IMR-90 (cell line): ENCODE data around the gene IGLL1. TPM values are rescaled to one million over a fixed set of nuclear protein-coding genes. Genes with fewer than 3 reads are reported as not detected.

Experiments
- ATAC-seq: fragments of 200-7000 bp; cut with Tn5 transposase; 2 replicates; pipeline ENCODE4 v1.9.1; 2020; ENCODE audit warnings: low read depth, mild to moderate bottlenecking, moderate library complexity
- BruUV-seq: library from RNA; stranded (reverse); fragments of 400-500 nt; replicated peaks from 2 replicates; lab custom pipeline; 2021; lab: Mats Ljungman, UMichigan
- CTCF ChIA-PET: fragments of 300-600 bp; formaldehyde crosslinking; extraction: SDS; loops from one replicate; lab custom pipeline; 2021; ENCODE audit warnings: antibody characterized with exemption; lab: Yijun Ruan, JAX
- POLR2A ChIA-PET: fragments of 300-600 bp; sonication (Branson Sonifier 250); formaldehyde crosslinking; loops from one replicate; lab custom pipeline; 2022; ENCODE audit warnings: antibody characterized with exemption; ENCODE audit not compliant: unreplicated experiment; lab: Charles Lee
- DNase-seq: peaks from one replicate; pipeline ENCODE4 v3.0.0; 2013
- H2AFZ ChIP-seq: replicated peaks from 2 replicates; pipeline ENCODE3; 2013; ENCODE audit warnings: low read length, mild to moderate bottlenecking; ENCODE audit not compliant: poor library complexity
- H2AK5ac ChIP-seq: 2 replicates; pipeline ENCODE4 v1.6.1; 2013; ENCODE audit warnings: low read depth, low read length, inconsistent platforms
- H2AK9ac ChIP-seq: replicated peaks from 2 replicates; pipeline ENCODE3; 2013; ENCODE audit warnings: mild to moderate bottlenecking, low read depth, low read length, moderate library complexity; ENCODE audit not compliant: poor library complexity
- H2BK120ac ChIP-seq: 2 replicates; pipeline ENCODE4 v1.6.1; 2013; ENCODE audit warnings: low read depth, low read length, inconsistent platforms
- H2BK15ac ChIP-seq: 3 replicates; pipeline ENCODE4 v1.6.1; 2013; ENCODE audit warnings: low read depth, low read length, inconsistent platforms
- H2BK20ac ChIP-seq: 2 replicates; pipeline ENCODE4 v1.6.1; 2013; ENCODE audit warnings: low read depth, mild to moderate bottlenecking, inconsistent platforms, low read length, moderate library complexity
- H2BK5ac ChIP-seq: 2 replicates; pipeline ENCODE4 v1.6.1; 2013; ENCODE audit warnings: mild to moderate bottlenecking, low read depth, low read length, inconsistent platforms; ENCODE audit not compliant: poor library complexity, severe bottlenecking
- H3K14ac ChIP-seq: replicated peaks from 2 replicates; pipeline ENCODE4 v1.6.1; 2013; ENCODE audit warnings: low read depth, low read length, inconsistent platforms
- H3K18ac ChIP-seq: 2 replicates; pipeline ENCODE4 v1.6.1; 2013; ENCODE audit warnings: low read depth, low read length, control low read depth
- H3K23ac ChIP-seq: 2 replicates; pipeline ENCODE4 v1.6.1; 2013; ENCODE audit warnings: low read depth, low read length, inconsistent platforms
- H3K27ac ChIP-seq: 2 replicates; pipeline ENCODE4 v1.5.1; 2013; ENCODE audit warnings: mild to moderate bottlenecking, control low read depth, low read length; ENCODE audit not compliant: insufficient read depth
- H3K27me3 ChIP-seq: 2 replicates; pipeline ENCODE4 v1.6.1; 2013; ENCODE audit warnings: low read length; ENCODE audit not compliant: control insufficient read depth, insufficient read depth
- H3K36me3 ChIP-seq: 2 replicates; pipeline ENCODE4 v1.6.1; 2013; ENCODE audit warnings: low read length, mixed read lengths; ENCODE audit not compliant: control insufficient read depth, insufficient read depth
- H3K4ac ChIP-seq: 2 replicates; pipeline ENCODE4 v1.6.1; 2013; ENCODE audit warnings: low read depth, low read length, inconsistent platforms
- H3K4me1 ChIP-seq: 2 replicates; pipeline ENCODE4 v1.6.1; 2013; ENCODE audit warnings: low read length, mixed read lengths; ENCODE audit not compliant: control insufficient read depth, insufficient read depth
- H3K4me2 ChIP-seq: 2 replicates; pipeline ENCODE4 v1.6.1; 2013; ENCODE audit warnings: low read depth, mild to moderate bottlenecking, control low read depth, low read length, moderate library complexity
- H3K4me3 ChIP-seq: 2 replicates; pipeline ENCODE4 v1.5.1; 2013; ENCODE audit warnings: low read depth, mild to moderate bottlenecking, control low read depth, low read length, moderate library complexity; ENCODE audit not compliant: insufficient read depth
- H3K56ac ChIP-seq: 2 replicates; pipeline ENCODE4 v1.6.1; 2013; ENCODE audit warnings: low read length, inconsistent platforms; ENCODE audit not compliant: insufficient read depth; ENCODE audit errors: extremely low read depth
- H3K79me1 ChIP-seq, 2 experiments: 2 replicates each; pipeline ENCODE4 v1.6.1; 2013; ENCODE audit warnings: low read length in 2 of 2, inconsistent platforms in 1 of 2, low read depth in 1 of 2
- H3K9ac ChIP-seq: 2 replicates; pipeline ENCODE4 v1.6.1; 2013; ENCODE audit warnings: low read depth, low read length, control low read depth
- H3K9me1 ChIP-seq: 2 replicates; pipeline ENCODE4 v1.6.1; 2013; ENCODE audit warnings: low read length, inconsistent platforms; ENCODE audit not compliant: insufficient read depth
- H3K9me3 ChIP-seq: 2 replicates; pipeline ENCODE4 v1.6.1; 2013; ENCODE audit warnings: low read length; ENCODE audit not compliant: control insufficient read depth, insufficient read depth
- H4K20me1 ChIP-seq: 2 replicates; pipeline ENCODE4 v1.6.1; 2013; ENCODE audit warnings: low read length, inconsistent platforms; ENCODE audit not compliant: insufficient read depth
- H4K5ac ChIP-seq: 2 replicates; pipeline ENCODE4 v1.6.1; 2013; ENCODE audit warnings: mild to moderate bottlenecking, low read depth, low read length, control low read depth
- H4K8ac ChIP-seq, 2 experiments: 2 replicates each; pipeline ENCODE4 v1.6.1; 2013; ENCODE audit warnings: low read depth in 2 of 2, low read length in 2 of 2, control low read depth in 1 of 2, inconsistent platforms in 1 of 2
- H4K91ac ChIP-seq: 2 replicates; pipeline ENCODE4 v1.6.1; 2013; ENCODE audit warnings: low read depth, low read length, inconsistent platforms; ENCODE audit not compliant: insufficient read depth
- CEBPB ChIP-seq: IDR thresholded peaks from 2 replicates; pipeline ENCODE4 v1.6.1; 2012; ENCODE audit warnings: low read depth, low read length, improper control_type of control experiment
- CHD1 ChIP-seq: IDR thresholded peaks from 2 replicates; pipeline ENCODE4 v1.6.1; 2012; ENCODE audit warnings: low read depth, low read length, improper control_type of control experiment
- MAFK ChIP-seq: IDR thresholded peaks from 2 replicates; pipeline ENCODE4 v1.6.1; 2012; ENCODE audit warnings: low read depth, low read length, improper control_type of control experiment
- NFE2L2 ChIP-seq: fragments of 150-350 bp; IDR thresholded peaks from 2 replicates; pipeline ENCODE4 v1.6.1; 2016; ENCODE audit warnings: low read depth, mild to moderate bottlenecking, low read length
- POLR2A ChIP-seq: IDR thresholded peaks from 2 replicates; pipeline ENCODE4 v1.6.1; 2012; ENCODE audit warnings: mild to moderate bottlenecking, low read depth, low read length
- RCOR1 ChIP-seq: IDR thresholded peaks from 2 replicates; pipeline ENCODE4 v1.6.1; 2012; ENCODE audit warnings: mild to moderate bottlenecking, low read length, improper control_type of control experiment; ENCODE audit not compliant: insufficient replicate concordance
- RFX5 ChIP-seq: IDR thresholded peaks from 2 replicates; pipeline ENCODE4 v1.8.0; 2012; ENCODE audit warnings: low read depth, mild to moderate bottlenecking, low read length, moderate library complexity
- SMC3 ChIP-seq: fragments of 150-350 bp; IDR thresholded peaks from 2 replicates; pipeline ENCODE4 v1.6.1; 2016; ENCODE audit warnings: low read depth, mild to moderate bottlenecking, antibody characterized with exemption, low read length, moderate library complexity
- WGBS, 2 experiments: methylation state at CpG; one replicate each; pipeline versions ENCODE4 v1.1.5 to v1.1.7; 2013; ENCODE audit warnings: missing lambda C conversion rate in 2 of 2; ENCODE audit not compliant: insufficient read length in 1 of 2; ENCODE audit errors: extremely low coverage in 2 of 2; 5-methylcytosine and 5-hydroxymethylcytosine counted together
- dilution Hi-C: fragments of 300-500 bp; cut with HindIII; formaldehyde crosslinking; loops from one replicate; pipeline ENCODE4 v1.14.3; 2018; ENCODE audit warnings: low sequenced_read_pairs; ENCODE audit not compliant: unreplicated experiment
- in situ Hi-C: fragments of 300-500 bp; cut with MboI; formaldehyde crosslinking; loops from 3 replicates; pipeline ENCODE4 v1.14.3; 2019; ENCODE audit warnings: low sequenced_read_pairs, inconsistent platforms, mixed read lengths
- intact Hi-C: fragments of 100-400 bp; cut with micrococcal nuclease; formaldehyde crosslinking; loops from 2 replicates; pipeline ENCODE4 v1.10.0; 2022
- polyA plus RNA-seq, 3 experiments: library from polyadenylated mRNA; depleted of rRNA; stranded (reverse); fragments of >200 nt; gene quantifications; 2 replicates each; pipeline ENCODE4 v1.2.3, GENCODE V29; 2012; ENCODE audit warnings: low replicate concordance in 1 of 3
- total RNA-seq: library from RNA; depleted of rRNA; stranded (reverse); fragments of >200 nt; gene quantifications from 2 replicates; pipeline ENCODE4 v1.2.3, GENCODE V29; 2012
- TF ChIP-seq, protein P1 (sequence below): fragments of 150-350 bp; IDR thresholded peaks from 2 replicates; pipeline ENCODE4 v1.6.1; 2017; ENCODE audit warnings: mild to moderate bottlenecking, antibody characterized with exemption, low read length, low read depth

Gene IGLL1
- total and polyA plus RNA-seq, 2 of the 4 experiments (the other 2 are of a cell fraction): not detected

DNA sequence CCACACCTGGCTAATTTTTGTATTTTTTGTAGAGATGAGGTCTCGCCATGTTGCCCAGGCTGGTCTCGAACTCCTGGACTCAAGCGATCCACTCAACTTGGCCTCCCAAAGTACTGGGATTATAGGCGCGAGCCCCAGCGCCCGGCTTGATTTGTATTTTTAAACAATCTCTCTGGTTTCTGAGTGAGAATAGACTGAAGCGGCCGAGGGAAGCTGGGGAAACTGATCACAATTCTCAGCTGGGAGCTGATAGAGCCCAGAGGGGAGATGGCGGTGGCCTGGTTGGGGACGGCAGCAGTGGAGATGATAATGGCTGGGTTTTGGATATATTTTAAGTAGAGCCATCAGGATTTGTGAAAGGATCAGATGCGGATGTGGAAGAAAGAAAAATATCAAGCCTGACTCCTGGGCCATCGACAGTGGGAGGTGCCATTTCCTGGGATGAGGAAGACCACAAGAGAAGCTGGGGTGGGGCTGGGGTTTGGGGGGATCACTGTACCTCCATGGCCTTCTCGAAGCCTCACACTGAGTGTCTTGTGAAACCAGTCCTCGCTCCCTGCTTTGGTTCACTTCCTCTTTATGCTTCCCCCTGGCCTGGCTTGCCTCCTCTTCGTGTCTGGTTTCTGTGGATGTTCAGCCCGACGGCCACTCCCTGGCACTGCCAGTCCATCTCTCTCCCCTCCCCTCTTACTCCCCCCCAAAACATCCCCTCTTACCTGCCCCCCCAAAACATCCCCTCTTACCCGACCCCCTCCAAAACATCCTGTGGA, 51.9 kb downstream of the IGLL1 start:
- Histone ChIP-seq H4K20me1 (no peaks in the 10 kb centered on the region; the same call in 1 of the 2 replicates), H2BK120ac (no peak overlapping the region), H3K9me3 (no peaks in the 10 kb centered on the region), H3K79me1 (no peaks in the 10 kb centered on the region), H3K4me3 (no peak overlapping the region), H2BK20ac (no peak overlapping the region), H3K4me2 (no peak overlapping the region), H3K18ac (no peak overlapping the region), H2AK5ac (no peak overlapping the region), H4K91ac (no peak overlapping the region), H2AK9ac (no peak overlapping the region), H4K8ac (no peak overlapping the region), H3K27me3 (peaks cover 24% of the 10 kb centered on the region), H3K23ac (no peak overlapping the region), H3K27ac (no peak overlapping the region), H2BK15ac (no peak overlapping the region), H4K5ac (no peak overlapping the region), H3K4me1 (no peaks in the 10 kb centered on the region), H3K56ac (no peak overlapping the region), H3K9me1 (no peaks in the 10 kb centered on the region), H3K14ac (no peak overlapping the region), H3K9ac (no peak overlapping the region), H2BK5ac (no peak overlapping the region), H3K4ac (no peak overlapping the region), H2AFZ (no peak overlapping the region), H3K36me3 (no peaks in the 10 kb centered on the region)
- DNase-seq: no peak
- WGBS, 2 experiments: 95% methylated on average over 14 of the region's 19 CpGs; no CpG with 5 or more reads in 1 of the 2 experiments
- no TSS peak for BruUV-seq
- ChIA-PET CTCF (no interaction called here), POLR2A (no interaction called here)
- intact Hi-C loops (no loop called here), dilution Hi-C loops (no loop called here), in situ Hi-C loops (loop anchor here (10.0 kb wide), 1 partner anchor 317 kb away; no protein-coding TSS in a partner anchor)
- no peak for TF ChIP-seq SMC3
- no peak for TF ChIP-seq CEBPB
- no peak for TF ChIP-seq CHD1
- TF ChIP-seq MAFK: no peak
- no peak for TF ChIP-seq NFE2L2
- no peak for TF ChIP-seq RCOR1
- TF ChIP-seq, protein P1, sequence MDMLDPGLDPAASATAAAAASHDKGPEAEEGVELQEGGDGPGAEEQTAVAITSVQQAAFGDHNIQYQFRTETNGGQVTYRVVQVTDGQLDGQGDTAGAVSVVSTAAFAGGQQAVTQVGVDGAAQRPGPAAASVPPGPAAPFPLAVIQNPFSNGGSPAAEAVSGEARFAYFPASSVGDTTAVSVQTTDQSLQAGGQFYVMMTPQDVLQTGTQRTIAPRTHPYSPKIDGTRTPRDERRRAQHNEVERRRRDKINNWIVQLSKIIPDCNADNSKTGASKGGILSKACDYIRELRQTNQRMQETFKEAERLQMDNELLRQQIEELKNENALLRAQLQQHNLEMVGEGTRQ: no peak
- TF ChIP-seq POLR2A: no peak
- no peak for TF ChIP-seq RFX5
- ATAC-seq: no peak
